ENCODE data around the gene S1PR2.
"Not testable (repeated sequence)": the region's sequence is repeated elsewhere in the genome, so short reads cannot be mapped to it uniquely, and the experiment has no call there.

Gene S1PR2

GRCh38 chr19:10238172-10238783, 7.1 kb upstream of the S1PR2 start:
- H3K4me3 ChIP-seq (replicated peaks; ENCODE audit: low read depth, low read length), result no peak overlapping the region
- TF ChIP-seq CTCF (IDR thresholded peaks at IDR 0.05; ENCODE audit: low read depth, low read length, missing control alignments), result no peak
- DNase-seq (ENCODE audit: extremely low read depth, low read depth), result no peak

- DNase-seq (ENCODE audit: extremely low read depth, low read depth), result no peak
- TF ChIP-seq CTCF (IDR thresholded peaks at IDR 0.05; ENCODE audit: low read depth, low read length, missing control alignments), result no peak
- H3K4me3 ChIP-seq (replicated peaks; ENCODE audit: low read depth, low read length), result no peak overlapping the region
These were observed 6.6 kb upstream of the S1PR2 start for GRCh38 chr19:10237702-10238101.

- not testable (repeated sequence) for DNase-seq (ENCODE audit: extremely low read depth, low read depth); H3K4me3 ChIP-seq (replicated peaks; ENCODE audit: low read depth, low read length)
These were observed 4.3 kb upstream of the S1PR2 start for GRCh38 chr19:10235409-10235808.

GRCh38 chr19:10235003-10235402, 3.9 kb upstream of the S1PR2 start:
- H3K4me3 ChIP-seq (replicated peaks; ENCODE audit: low read depth, low read length), result no peak overlapping the region
- DNase-seq (ENCODE audit: extremely low read depth, low read depth), result no peak

GRCh38 chr19:10233946-10234345, 2.8 kb upstream of the S1PR2 start:
- no peak for DNase-seq (ENCODE audit: extremely low read depth, low read depth)
- no peak overlapping the region for H3K4me3 ChIP-seq (replicated peaks; ENCODE audit: low read depth, low read length)
- TF ChIP-seq CTCF (IDR thresholded peaks at IDR 0.05; ENCODE audit: low read depth, low read length, missing control alignments), result no peak

More at GRCh38 chr19:10235003-10235402, 3.9 kb upstream of the S1PR2 start:
- TF ChIP-seq CTCF (IDR thresholded peaks at IDR 0.05; ENCODE audit: low read depth, low read length, missing control alignments), result no peak

- no peak for DNase-seq (ENCODE audit: extremely low read depth, low read depth)
- no peak for TF ChIP-seq CTCF (IDR thresholded peaks at IDR 0.05; ENCODE audit: low read depth, low read length, missing control alignments)
These were observed 589 bp upstream of the S1PR2 start for GRCh38 chr19:10231612-10232228.

GRCh38 chr19:10230173-10230860, 814 bp downstream of the S1PR2 start:
- no peak for TF ChIP-seq CTCF (IDR thresholded peaks at IDR 0.05; ENCODE audit: low read depth, low read length, missing control alignments)
- no peak for DNase-seq (ENCODE audit: extremely low read depth, low read depth)
- peak overlapping the region; percentile 75 for H3K4me3 ChIP-seq (replicated peaks; ENCODE audit: low read depth, low read length)

More at GRCh38 chr19:10231612-10232228, 589 bp upstream of the S1PR2 start:
- H3K4me3 ChIP-seq (replicated peaks; ENCODE audit: low read depth, low read length), result peak overlapping the region; percentile 75; the same call in 1 of the 2 replicates
